SK-N-SH (cell line): ENCODE measurements around the gene FYN.

Experiments used
- CTCF ChIP-seq: fragments of 200-600 bp; sonication (generic); IDR thresholded peaks from 2 replicates; pipeline ENCODE4 v1.6.1; 2017; ENCODE audit warnings: antibody characterized with exemption, mild to moderate bottlenecking, moderate library complexity
- EP300 ChIP-seq, 2 experiments: IDR thresholded peaks; 2 replicates each; pipeline versions ENCODE4 v1.4.0 to v1.6.1; 2012; ENCODE audit warnings: borderline replicate concordance in 1 of 2, low read depth in 1 of 2, low read length in 1 of 2
- EZH2phosphoT487 ChIP-seq: fragments of 200-600 bp; sonication (generic); IDR thresholded peaks from 2 replicates; pipeline ENCODE4 v1.6.1; 2017; ENCODE audit warnings: low read depth, mixed run types, mild to moderate bottlenecking, antibody characterized with exemption, moderate library complexity, borderline replicate concordance
- GATA2 ChIP-seq: sonication (generic); formaldehyde crosslinking; IDR thresholded peaks from 2 replicates; pipeline ENCODE4 v1.5.0; 2020; ENCODE audit warnings: mild to moderate bottlenecking, missing genetic modification reagents
- REST ChIP-seq: IDR thresholded peaks from 2 replicates; pipeline ENCODE4 v1.6.1; 2012; ENCODE audit warnings: mild to moderate bottlenecking, low read depth, low read length, moderate library complexity
- RFX5 ChIP-seq: IDR thresholded peaks from 2 replicates; pipeline ENCODE4 v1.6.1; 2012; ENCODE audit warnings: mild to moderate bottlenecking, improper control_type of control experiment, low read length
- SMC3 ChIP-seq: IDR thresholded peaks from 2 replicates; pipeline ENCODE4 v1.6.1; 2012; ENCODE audit warnings: low read depth, low read length, improper control_type of control experiment

DNA sequence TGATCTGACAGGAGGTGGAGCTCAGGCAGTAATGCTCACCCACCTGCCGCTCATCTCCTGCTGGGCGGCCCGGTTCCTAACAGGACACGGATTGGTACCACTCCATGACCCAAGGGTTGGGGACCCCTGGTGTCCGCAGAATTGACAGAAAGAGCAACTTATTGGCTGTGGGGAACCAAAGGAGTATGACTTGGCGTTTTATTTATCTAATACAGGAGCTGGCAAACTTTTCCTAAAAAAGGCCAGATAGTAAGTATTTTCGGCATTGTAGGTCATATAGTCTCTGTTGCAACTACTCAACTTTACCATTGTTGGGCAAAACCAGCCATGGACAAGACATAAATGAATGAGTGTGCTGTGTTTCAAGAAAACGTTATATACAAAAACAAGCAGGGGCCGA is 223.2 kb downstream of the FYN start:
- no peak for TF ChIP-seq SMC3
- TF ChIP-seq EP300 (IDR thresholded peaks at IDR 0.05; ENCODE audit: borderline replicate concordance in 1 of 2, low read depth in 1 of 2, low read length in 1 of 2): no peak
- no peak for TF ChIP-seq RFX5
- no peak for TF ChIP-seq GATA2 (CRISPR knock-in tag)
- TF ChIP-seq EZH2phosphoT487: no peak
- TF ChIP-seq REST: no peak
- TF ChIP-seq CTCF: no peak
